Neural progenitor cell (in vitro differentiated cells): ENCODE measurements around the gene NDUFS6. TPM values are rescaled to one million over a fixed set of nuclear protein-coding genes. Genes with fewer than 3 reads are reported as not detected.

Experiments used
- DNase-seq: peaks from one replicate; pipeline ENCODE4 v3.0.0-alpha.2; 2016; ENCODE audit warnings: low spot score
- H2AFZ ChIP-seq: fragments of 200-600 bp; sonication (generic); replicated peaks from 2 replicates; pipeline ENCODE4 v1.6.1; 2016; ENCODE audit warnings: antibody characterized with exemption
- H3F3A ChIP-seq: fragments of 200-600 bp; sonication (generic); 2 replicates; pipeline ENCODE4 v1.6.1; 2016; ENCODE audit warnings: antibody characterized with exemption, low read depth
- H3K27ac ChIP-seq: fragments of 200-600 bp; sonication (generic); 2 replicates; pipeline ENCODE4 v1.5.1; 2016; ENCODE audit warnings: mild to moderate bottlenecking
- H3K27me3 ChIP-seq: fragments of 200-600 bp; sonication (generic); 2 replicates; pipeline ENCODE4 v1.6.1; 2016; ENCODE audit warnings: mild to moderate bottlenecking, moderate library complexity
- H3K36me3 ChIP-seq: fragments of 200-600 bp; sonication (generic); 2 replicates; pipeline ENCODE4 v1.5.1; 2016
- H3K4me1 ChIP-seq: fragments of 200-600 bp; sonication (generic); 2 replicates; pipeline ENCODE4 v1.6.1; 2016; ENCODE audit warnings: mixed run types
- H3K4me2 ChIP-seq: fragments of 200-600 bp; sonication (generic); 2 replicates; pipeline ENCODE4 v1.6.1; 2016
- H3K4me3 ChIP-seq: fragments of 200-600 bp; sonication (generic); 2 replicates; pipeline ENCODE4 v1.5.1; 2016
- H3K79me2 ChIP-seq: fragments of 200-600 bp; sonication (generic); 2 replicates; pipeline ENCODE4 v1.6.1; 2016; ENCODE audit warnings: low read depth
- H3K9ac ChIP-seq: fragments of 200-600 bp; sonication (generic); 2 replicates; pipeline ENCODE4 v1.6.1; 2016
- H3K9me3 ChIP-seq: fragments of 200-600 bp; sonication (generic); 2 replicates; pipeline ENCODE4 v1.5.1; 2016; ENCODE audit warnings: low read depth
- H4K20me1 ChIP-seq: fragments of 200-600 bp; sonication (generic); 2 replicates; pipeline ENCODE4 v1.6.1; 2016; ENCODE audit warnings: low read depth
- H3K27ac Mint-ChIP-seq: 3 replicates; pipeline ENCODE4 v1.8.0; 2021; ENCODE audit warnings: mixed read lengths
- H3K27me3 Mint-ChIP-seq: 2 replicates; pipeline ENCODE4 v1.8.0; 2022; ENCODE audit warnings: low read depth, mild to moderate bottlenecking, inconsistent platforms, moderate library complexity, mixed read lengths; ENCODE audit not compliant: insufficient read depth
- H3K36me3 Mint-ChIP-seq: 3 replicates; pipeline ENCODE4 v1.8.0; 2021; ENCODE audit warnings: mixed read lengths
- H3K4me1 Mint-ChIP-seq: 3 replicates; pipeline ENCODE4 v1.8.0; 2021; ENCODE audit warnings: mixed read lengths
- H3K4me3 Mint-ChIP-seq: 3 replicates; pipeline ENCODE4 v1.8.0; 2021; ENCODE audit warnings: mild to moderate bottlenecking, moderate library complexity, mixed read lengths
- H3K9me3 Mint-ChIP-seq: 3 replicates; pipeline ENCODE4 v1.8.0; 2020; ENCODE audit warnings: mixed read lengths
- CTCF ChIP-seq: fragments of 200-600 bp; sonication (generic); IDR thresholded peaks from 2 replicates; pipeline ENCODE4 v1.5.1; 2017; ENCODE audit warnings: antibody characterized with exemption, mild to moderate bottlenecking
- EZH2 ChIP-seq: fragments of 200-600 bp; sonication (generic); IDR thresholded peaks from 2 replicates; pipeline ENCODE4 v1.6.1; 2017; ENCODE audit warnings: antibody characterized with exemption, mild to moderate bottlenecking, moderate library complexity
- EZH2phosphoT487 ChIP-seq: fragments of 200-600 bp; sonication (generic); IDR thresholded peaks from 2 replicates; pipeline ENCODE4 v1.6.1; 2017; ENCODE audit warnings: antibody characterized with exemption
- total RNA-seq: library from RNA; depleted of rRNA; stranded (reverse); fragments of >200 nt; gene quantifications from 2 replicates; pipeline ENCODE4 v1.2.3, GENCODE V29; 2015; ENCODE audit warnings: low replicate concordance

Gene NDUFS6
- total RNA-seq, 1 donor from 2014 or later: 54.2 TPM

GRCh38 chr5:1771149-1772065, 29.8 kb upstream of the NDUFS6 start:
- Histone ChIP-seq H3K4me3 (no peak overlapping the region), H3K4me1 (no peaks in the 10 kb centered on the region), H3K27ac (no peak overlapping the region), H3K4me2 (no peak overlapping the region), H3K27me3 (no peaks in the 10 kb centered on the region), H2AFZ (no peak overlapping the region), H3K9me3 (no peaks in the 10 kb centered on the region), H3F3A (no peaks in the 10 kb centered on the region), H3K36me3 (no peaks in the 10 kb centered on the region), H4K20me1 (no peaks in the 10 kb centered on the region), H3K9ac (no peak overlapping the region), H3K79me2 (no peaks in the 10 kb centered on the region)
- H3K4me1 Mint-ChIP-seq: peaks cover 21% of the 10 kb centered on the region
- no peak overlapping the region for H3K4me3 Mint-ChIP-seq
- TF ChIP-seq CTCF: no peak
- H3K27ac Mint-ChIP-seq: no peak overlapping the region
- H3K36me3 Mint-ChIP-seq: no peaks in the 10 kb centered on the region
- no peak for DNase-seq
- peaks cover 6% of the 10 kb centered on the region for H3K27me3 Mint-ChIP-seq
- H3K9me3 Mint-ChIP-seq: no peaks in the 10 kb centered on the region

GRCh38 chr5:1772634-1773033, 28.6 kb upstream of the NDUFS6 start:
- Histone ChIP-seq H3K4me3 (no peak overlapping the region), H3K9me3 (no peaks in the 10 kb centered on the region), H3K9ac (no peak overlapping the region), H3K4me1 (no peaks in the 10 kb centered on the region), H2AFZ (no peak overlapping the region), H3K27me3 (no peaks in the 10 kb centered on the region), H3F3A (no peaks in the 10 kb centered on the region), H3K79me2 (no peaks in the 10 kb centered on the region), H3K36me3 (no peaks in the 10 kb centered on the region), H3K27ac (no peak overlapping the region), H4K20me1 (no peaks in the 10 kb centered on the region), H3K4me2 (no peak overlapping the region)
- Mint-ChIP-seq H3K27ac (no peak overlapping the region), H3K4me3 (no peak overlapping the region), H3K27me3 (peaks cover 6% of the 10 kb centered on the region), H3K4me1 (peaks cover 18% of the 10 kb centered on the region), H3K36me3 (no peaks in the 10 kb centered on the region), H3K9me3 (no peaks in the 10 kb centered on the region)
- DNase-seq: no peak
- TF ChIP-seq EZH2: no peak
- TF ChIP-seq CTCF: peak; percentile 8

- TF ChIP-seq CTCF (no peak), EZH2phosphoT487 (no peak), EZH2 (no peak)
- H3K4me3 ChIP-seq: no peak overlapping the region
Measured at GRCh38 chr5:1776831-1777230, 24.4 kb upstream of the NDUFS6 start.

More at GRCh38 chr5:1776831-1777230, 24.4 kb upstream of the NDUFS6 start:
- H2AFZ ChIP-seq: no peak overlapping the region
- Mint-ChIP-seq H3K9me3 (no peaks in the 10 kb centered on the region), H3K4me1 (peaks cover 2% of the 10 kb centered on the region), H3K27ac (no peak overlapping the region), H3K36me3 (no peaks in the 10 kb centered on the region), H3K4me3 (no peak overlapping the region), H3K27me3 (peaks cover 3% of the 10 kb centered on the region)
- no peaks in the 10 kb centered on the region for H3K9me3 ChIP-seq
- no peaks in the 10 kb centered on the region for H3F3A ChIP-seq
- no peak for DNase-seq
- no peaks in the 10 kb centered on the region for H3K36me3 ChIP-seq
- H4K20me1 ChIP-seq: no peaks in the 10 kb centered on the region
- peaks cover 4% of the 10 kb centered on the region for H3K4me1 ChIP-seq
- H3K9ac ChIP-seq: no peak overlapping the region
- no peak overlapping the region for H3K4me2 ChIP-seq
- H3K79me2 ChIP-seq: no peaks in the 10 kb centered on the region
- H3K27ac ChIP-seq: no peak overlapping the region
- H3K27me3 ChIP-seq: no peaks in the 10 kb centered on the region
